ENCODE measurements around the gene EPHA10.

GRCh38 chr1:37802439-37802838 lies 37.5 kb upstream of the EPHA10 start:
- TF ChIP-seq CTCF (IDR thresholded peaks at IDR 0.05; ENCODE audit: insufficient read depth, low read length) (no peak), POLR2AphosphoS5 (IDR thresholded peaks at IDR 0.05; ENCODE audit: low read depth) (no peak), SPI1 (IDR thresholded peaks at IDR 0.05; ENCODE audit: borderline replicate concordance, low read depth) (no peak), REST (IDR thresholded peaks at IDR 0.05; ENCODE audit: insufficient replicate concordance, low read depth) (no peak), GABPA (IDR thresholded peaks at IDR 0.05; ENCODE audit: low read depth) (no peak)
